PC-3 (cell line): ENCODE measurements around the gene CCDC14. TPM values are rescaled to one million over a fixed set of nuclear protein-coding genes. Genes with fewer than 3 reads are reported as not detected.

Source experiments
- ATAC-seq: fragments of 200-7000 bp; cut with Tn5 transposase; 2 replicates; pipeline ENCODE4 v1.9.1; 2020; ENCODE audit warnings: mild to moderate bottlenecking, moderate library complexity
- BruUV-seq: library from RNA; stranded (reverse); fragments of 400-500 nt; replicated peaks from 2 replicates; lab custom pipeline; 2021; lab: Mats Ljungman, UMichigan
- CTCF ChIA-PET: fragments of 300-600 bp; sonication (Branson Sonifier 250); formaldehyde crosslinking; loops from one replicate; lab custom pipeline; 2022; ENCODE audit warnings: antibody characterized with exemption; lab: Charles Lee
- POLR2A ChIA-PET: fragments of 300-600 bp; sonication (Branson Sonifier 250); formaldehyde crosslinking; loops from one replicate; lab custom pipeline; 2022; ENCODE audit warnings: antibody characterized with exemption; ENCODE audit not compliant: unreplicated experiment; lab: Charles Lee
- DNase-seq: peaks from one replicate; pipeline ENCODE4 v3.0.0-alpha.2; 2015
- H2AFZ ChIP-seq: fragments of 300-600 bp; sonication (generic); 2 replicates; pipeline ENCODE4 v1.6.0; 2016; ENCODE audit warnings: antibody characterized with exemption, low read length
- H3F3A ChIP-seq: fragments of 300-600 bp; sonication (generic); one replicate; pipeline ENCODE4 v1.6.0; 2017; ENCODE audit warnings: antibody characterized with exemption, low read length, control low read depth, mild to moderate bottlenecking; ENCODE audit not compliant: unreplicated experiment
- H3K27ac ChIP-seq: fragments of 300-600 bp; sonication (generic); 2 replicates; pipeline ENCODE4 v1.5.1; 2016; ENCODE audit warnings: mild to moderate bottlenecking, low read length
- H3K27me3 ChIP-seq: fragments of 300-600 bp; sonication (generic); 2 replicates; pipeline ENCODE4 v1.6.1; 2016; ENCODE audit warnings: low read length, mixed read lengths
- H3K36me3 ChIP-seq: fragments of 300-600 bp; sonication (generic); 2 replicates; pipeline ENCODE4 v1.6.1; 2016; ENCODE audit warnings: low read depth, mixed run types, low read length, mixed read lengths
- H3K4me1 ChIP-seq: fragments of 300-600 bp; sonication (generic); 2 replicates; pipeline ENCODE4 v1.5.1; 2016; ENCODE audit warnings: low read length; ENCODE audit not compliant: insufficient read depth
- H3K4me2 ChIP-seq: fragments of 300-600 bp; sonication (generic); 2 replicates; pipeline ENCODE4 v1.6.0; 2016; ENCODE audit warnings: low read length
- H3K4me3 ChIP-seq: fragments of 300-600 bp; sonication (generic); 2 replicates; pipeline ENCODE4 v1.5.1; 2016; ENCODE audit warnings: mild to moderate bottlenecking, low read length, mixed read lengths
- H3K79me2 ChIP-seq: fragments of 300-600 bp; sonication (generic); 2 replicates; pipeline ENCODE4 v1.6.1; 2017; ENCODE audit warnings: low read length, mixed read lengths
- H3K9ac ChIP-seq: fragments of 300-600 bp; sonication (generic); 2 replicates; pipeline ENCODE4 v1.6.0; 2016; ENCODE audit warnings: mild to moderate bottlenecking, low read length
- H3K9me2 ChIP-seq: fragments of 300-600 bp; sonication (generic); replicated peaks from 2 replicates; pipeline ENCODE4 v1.6.1; 2016; ENCODE audit warnings: mixed run types, low read length, mixed read lengths
- H3K9me3 ChIP-seq: fragments of 300-600 bp; sonication (generic); 2 replicates; pipeline ENCODE4 v1.6.1; 2016; ENCODE audit warnings: low read length, mixed read lengths
- H4K20me1 ChIP-seq: fragments of 300-600 bp; sonication (generic); 2 replicates; pipeline ENCODE4 v1.6.1; 2016; ENCODE audit warnings: low read length, mixed read lengths
- CTCF ChIP-seq: fragments of 300-600 bp; sonication (generic); conservative IDR thresholded peaks from 2 replicates; pipeline ENCODE4 v1.5.1; 2017; ENCODE audit warnings: antibody characterized with exemption, low read depth, mild to moderate bottlenecking, low read length
- EZH2 ChIP-seq: fragments of 300-600 bp; sonication (generic); IDR thresholded peaks from one replicate; pipeline ENCODE4 v1.6.1; 2017; ENCODE audit warnings: antibody characterized with exemption, mild to moderate bottlenecking, low read length; ENCODE audit not compliant: unreplicated experiment
- EZH2phosphoT487 ChIP-seq: fragments of 300-600 bp; sonication (generic); IDR thresholded peaks from 2 replicates; pipeline ENCODE4 v1.6.1; 2018; ENCODE audit warnings: mild to moderate bottlenecking, antibody characterized with exemption, low read length, borderline replicate concordance
- intact Hi-C: fragments of 100-400 bp; cut with micrococcal nuclease; formaldehyde crosslinking; loops from 2 replicates; pipeline ENCODE4 v1.9.0; 2023
- total RNA-seq: library from RNA; depleted of rRNA; stranded (reverse); fragments of >200 nt; gene quantifications from 2 replicates; pipeline ENCODE4 v1.2.3, GENCODE V29; 2014

CCDC14 gene
- total RNA-seq, 1 experiment from 2014 or later, result 62.6 TPM

DNA sequence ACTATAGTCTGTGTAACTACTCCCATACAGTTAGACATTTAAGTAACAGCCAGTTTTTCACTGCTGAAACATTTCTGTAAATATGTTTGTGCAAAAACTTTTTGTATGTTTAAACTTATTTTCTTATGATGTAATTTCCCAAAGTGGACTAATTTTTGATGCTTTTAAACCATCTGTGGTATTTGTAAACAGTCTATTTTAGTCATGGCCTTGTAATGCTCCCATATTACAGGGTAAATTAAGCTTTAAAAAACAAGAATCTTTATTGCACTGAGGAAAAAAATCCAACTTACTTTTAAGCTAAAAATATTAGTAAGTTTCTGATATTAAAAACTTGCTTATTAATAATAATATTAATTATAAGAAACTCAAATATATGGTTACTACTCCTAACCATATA, 13.5 kb downstream of the CCDC14 start:
- Histone ChIP-seq H3K36me3 (peaks cover 52% of the 10 kb centered on the region), H3K9me2 (no peaks in the 10 kb centered on the region), H3K27me3 (no peaks in the 10 kb centered on the region), H4K20me1 (no peaks in the 10 kb centered on the region; the same call in 1 of the 2 replicates), H3K4me3 (no peak overlapping the region), H3K79me2 (no peaks in the 10 kb centered on the region), H3F3A (no peaks in the 10 kb centered on the region), H3K9me3 (no peaks in the 10 kb centered on the region), H2AFZ (no peak overlapping the region), H3K4me1 (no peaks in the 10 kb centered on the region), H3K4me2 (no peak overlapping the region), H3K9ac (no peak overlapping the region), H3K27ac (no peak overlapping the region)
- ChIA-PET POLR2A (no interaction called here), CTCF (interaction anchor here (0.6 kb wide), 1 partner anchor 40 kb away, joined by 3 read pairs; no protein-coding TSS in a partner anchor)
- intact Hi-C loops, result no loop called here
- TF ChIP-seq EZH2phosphoT487 (no peak), EZH2 (no peak), CTCF (no peak)
- no TSS peak for BruUV-seq
- DNase-seq (no peak), ATAC-seq (no peak)

DNA sequence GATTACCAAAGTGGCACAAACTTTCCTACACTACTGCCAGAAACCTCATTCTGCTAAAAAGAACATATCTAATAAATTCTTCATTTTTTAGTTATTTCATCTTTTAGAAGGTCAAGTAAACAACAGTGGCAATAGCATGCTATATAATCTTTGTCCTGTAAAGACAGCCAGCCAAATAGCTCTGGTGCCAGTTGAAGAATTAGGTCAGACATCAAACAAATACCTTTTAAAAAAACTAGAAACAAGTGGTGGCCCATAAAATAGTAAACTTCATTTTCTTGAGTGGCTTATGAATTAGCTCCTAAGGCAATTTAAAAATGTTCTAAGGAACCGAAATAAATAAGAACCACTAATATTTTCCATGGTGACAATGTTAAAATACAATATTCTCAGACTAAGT, 19.5 kb downstream of the CCDC14 start:
- H4K20me1 ChIP-seq, result no peaks in the 10 kb centered on the region
- intact Hi-C loops, result loop anchor here (1.0 kb wide), 2 partner anchors 138 to 340 kb away; no protein-coding TSS in a partner anchor
- no peaks in the 10 kb centered on the region for H3K27me3 ChIP-seq
- H3K4me3 ChIP-seq, result no peak overlapping the region
- no peaks in the 10 kb centered on the region for H3K9me3 ChIP-seq
- H3K4me1 ChIP-seq, result no peaks in the 10 kb centered on the region
- no TSS peak for BruUV-seq
- H3K9ac ChIP-seq, result no peak overlapping the region
- CTCF ChIA-PET, result interaction anchor here (0.7 to 1.0 kb wide), 4 partner anchors 11 to 399 kb away, joined by 3 to 4 read pairs (median 4); no protein-coding TSS in a partner anchor
- peaks cover 44% of the 10 kb centered on the region for H3K36me3 ChIP-seq
- no peak overlapping the region for H3K4me2 ChIP-seq
- DNase-seq, result no peak
- no peak overlapping the region for H2AFZ ChIP-seq
- H3K79me2 ChIP-seq, result no peaks in the 10 kb centered on the region
- H3K27ac ChIP-seq, result no peak overlapping the region
- H3F3A ChIP-seq, result no peaks in the 10 kb centered on the region
- no peaks in the 10 kb centered on the region for H3K9me2 ChIP-seq
- POLR2A ChIA-PET, result interaction anchor here (0.7 to 0.8 kb wide), 2 partner anchors 123 to 668 kb away, joined by 3 to 4 read pairs; no protein-coding TSS in a partner anchor
- TF ChIP-seq EZH2phosphoT487 (no peak), EZH2 (no peak), CTCF (no peak)
- no peak for ATAC-seq

GRCh38 chr3:123941121-123941520, 19.9 kb downstream of the CCDC14 start:
- H3K4me2 ChIP-seq, result no peak overlapping the region
- POLR2A ChIA-PET, result interaction anchor here (0.7 to 0.8 kb wide), 2 partner anchors 122 to 668 kb away, joined by 3 to 4 read pairs; no protein-coding TSS in a partner anchor
- H2AFZ ChIP-seq, result no peak overlapping the region
- H3K27me3 ChIP-seq, result no peaks in the 10 kb centered on the region
- H3K4me1 ChIP-seq, result no peaks in the 10 kb centered on the region
- BruUV-seq, result no TSS peak
- H3K79me2 ChIP-seq, result no peaks in the 10 kb centered on the region
- no peaks in the 10 kb centered on the region for H3K9me2 ChIP-seq
- no peak overlapping the region for H3K4me3 ChIP-seq
- no peaks in the 10 kb centered on the region for H4K20me1 ChIP-seq
- no peak overlapping the region for H3K9ac ChIP-seq
- DNase-seq (no peak), ATAC-seq (no peak)
- no peaks in the 10 kb centered on the region for H3F3A ChIP-seq
- no peaks in the 10 kb centered on the region for H3K9me3 ChIP-seq
- peaks cover 40% of the 10 kb centered on the region; the same call in 1 of the 2 replicates for H3K36me3 ChIP-seq
- intact Hi-C loops, result loop anchor here (1.0 kb wide), 2 partner anchors 138 to 340 kb away; no protein-coding TSS in a partner anchor
- no peak overlapping the region for H3K27ac ChIP-seq
- TF ChIP-seq CTCF (peak; percentile 48), EZH2phosphoT487 (no peak)
- CTCF ChIA-PET, result interaction anchor here (0.5 to 1.0 kb wide), 6 partner anchors 10 to 399 kb away, joined by 3 to 4 read pairs (median 3); no protein-coding TSS in a partner anchor
